Activated CD8-positive, alpha-beta memory T cell treated with anti-CD3 and anti-CD28 coated beads, Interleukin-2, amount 50 U/mL, for 48 hours (primary cell): ENCODE results near the gene ABHD17C.
A peak's percentile ranks its signal among the peaks of the same experiment; 100 is the strongest.

Source experiments
- DNase-seq: peaks from one replicate; pipeline ENCODE4 v3.0.0-alpha.2; 2020

ABHD17C gene

DNA sequence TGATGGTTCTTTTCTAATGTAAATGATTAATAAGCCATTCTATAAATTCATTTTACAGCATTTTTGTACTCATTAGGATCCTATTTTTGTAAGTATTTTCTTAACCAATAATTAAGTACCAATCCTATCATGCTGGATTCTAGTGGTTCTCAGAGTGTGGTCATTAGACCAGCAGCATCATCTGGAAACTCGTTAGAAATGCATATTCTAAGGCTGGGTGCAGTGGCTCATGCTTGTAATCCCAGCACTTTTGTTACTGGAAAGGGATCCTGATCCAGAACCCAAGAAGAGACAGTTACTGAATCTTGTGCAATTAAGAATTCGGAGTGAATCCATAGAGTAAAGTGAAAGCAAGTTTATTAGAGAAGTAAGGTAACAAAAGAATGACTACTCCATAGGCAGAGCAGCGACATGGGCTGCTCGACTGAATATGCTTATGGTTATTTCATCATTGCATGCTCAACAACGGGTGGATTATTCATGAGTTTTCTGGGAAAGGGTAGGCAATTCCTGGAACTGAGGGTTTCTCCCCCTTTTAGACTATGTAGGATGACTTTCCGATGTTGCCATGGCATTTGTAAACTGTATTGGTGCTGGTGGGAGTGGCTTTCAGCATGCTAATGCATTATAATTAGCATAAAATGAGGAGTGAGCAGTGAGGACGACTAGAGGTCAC, 74.2 kb downstream of the ABHD17C start:
- DNase-seq: no peak

DNA sequence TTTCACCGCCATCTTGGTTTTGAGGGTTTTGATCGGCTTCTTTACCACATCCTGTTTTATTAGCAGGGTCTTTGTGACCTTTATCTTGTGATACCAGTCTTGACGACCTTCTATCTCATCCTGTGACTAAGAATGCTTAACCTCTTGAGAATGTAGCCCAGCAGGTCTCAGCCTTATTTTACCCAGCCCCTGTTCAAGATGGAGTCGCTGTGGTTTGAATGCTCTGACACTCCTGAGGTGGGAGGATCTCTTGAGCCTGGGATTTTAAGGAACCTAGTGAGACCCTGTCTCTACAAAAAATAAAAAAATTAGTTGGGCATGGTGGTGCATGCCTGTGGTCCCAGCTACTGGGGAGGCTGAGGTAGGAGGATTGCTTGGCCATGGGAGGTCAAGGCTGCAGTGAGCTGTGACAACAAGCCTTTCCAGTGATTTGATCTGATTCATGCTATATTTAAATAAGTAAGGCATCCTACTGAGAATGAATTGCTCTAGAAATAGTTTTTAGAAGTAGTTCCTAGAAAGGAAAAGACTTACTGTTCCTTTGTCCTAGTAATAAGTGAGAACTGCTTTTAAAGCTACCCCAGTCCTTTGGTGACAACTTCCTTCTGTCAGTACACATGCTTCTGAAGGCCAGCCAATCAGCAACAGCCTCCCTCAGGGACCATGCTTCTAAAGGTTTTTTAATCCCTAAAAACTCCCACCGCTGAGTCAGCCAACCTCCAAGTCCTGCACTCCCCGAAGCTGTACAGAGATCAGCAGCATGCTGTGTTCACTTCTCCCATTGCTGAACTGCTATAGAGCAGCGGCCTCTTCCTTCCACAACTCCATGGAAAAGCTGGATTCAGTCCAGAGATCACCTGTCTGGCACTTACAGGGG, 75.0 kb downstream of the ABHD17C start:
- no peak for DNase-seq

GRCh38 chr15:80773122-80773551, 78.0 kb downstream of the ABHD17C start:
- no peak for DNase-seq

- no peak for DNase-seq
Observed at GRCh38 chr15:80773792-80774352, 78.8 kb downstream of the ABHD17C start.

- DNase-seq: no peak
Observed at GRCh38 chr15:80774486-80774885, 79.4 kb downstream of the ABHD17C start.

GRCh38 chr15:80775338-80775737, 80.2 kb downstream of the ABHD17C start:
- DNase-seq: no peak

GRCh38 chr15:80776420-80777045, 81.4 kb downstream of the ABHD17C start:
- peak; percentile 82 for DNase-seq

DNA sequence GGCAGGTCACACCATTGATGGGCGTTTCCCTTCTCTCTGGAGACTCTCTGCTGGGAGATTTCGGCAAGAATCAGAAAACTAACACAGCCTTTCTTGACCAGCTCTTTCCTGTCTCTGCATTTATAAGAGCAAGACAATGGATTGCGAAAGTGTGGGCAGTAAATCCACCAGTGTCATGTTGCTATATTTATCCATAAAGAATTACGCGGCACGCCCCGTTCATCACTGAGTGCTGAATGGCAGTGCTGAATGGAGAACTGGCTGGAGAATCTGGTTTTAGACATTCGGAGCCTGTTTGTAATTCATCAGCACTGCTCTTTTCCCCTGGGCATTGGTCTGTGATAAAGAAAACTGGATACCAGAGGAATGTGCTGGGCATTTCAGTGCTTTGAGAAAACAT, 82.0 kb downstream of the ABHD17C start:
- no peak for DNase-seq

GRCh38 chr15:80777826-80778620, 82.9 kb downstream of the ABHD17C start:
- no peak for DNase-seq

DNA sequence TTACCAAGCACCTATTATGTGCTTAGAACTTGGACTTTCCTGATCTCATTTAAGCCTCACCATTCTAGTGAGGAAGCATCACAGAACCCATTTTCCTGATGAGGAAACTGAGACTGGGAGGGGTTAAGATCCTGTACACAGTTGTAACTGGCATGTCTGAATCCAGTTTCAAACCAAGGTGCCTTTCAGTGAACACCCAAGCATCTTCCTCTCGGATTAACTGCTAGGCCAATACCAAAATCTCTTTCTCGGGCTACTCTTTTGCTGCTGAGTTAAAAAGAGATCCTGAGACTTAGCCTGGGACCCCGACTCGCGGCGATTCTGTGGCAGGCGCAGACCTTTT, 83.5 kb downstream of the ABHD17C start:
- DNase-seq: no peak

GRCh38 chr15:80778964-80779657, 84.0 kb downstream of the ABHD17C start, which contains the start of gene CEMIP:
CEMIP (plus strand) TSS chr15:80779370; CDS start chr15:80873880, 94,510 bp downstream.
- peak; percentile 87 for DNase-seq

DNA sequence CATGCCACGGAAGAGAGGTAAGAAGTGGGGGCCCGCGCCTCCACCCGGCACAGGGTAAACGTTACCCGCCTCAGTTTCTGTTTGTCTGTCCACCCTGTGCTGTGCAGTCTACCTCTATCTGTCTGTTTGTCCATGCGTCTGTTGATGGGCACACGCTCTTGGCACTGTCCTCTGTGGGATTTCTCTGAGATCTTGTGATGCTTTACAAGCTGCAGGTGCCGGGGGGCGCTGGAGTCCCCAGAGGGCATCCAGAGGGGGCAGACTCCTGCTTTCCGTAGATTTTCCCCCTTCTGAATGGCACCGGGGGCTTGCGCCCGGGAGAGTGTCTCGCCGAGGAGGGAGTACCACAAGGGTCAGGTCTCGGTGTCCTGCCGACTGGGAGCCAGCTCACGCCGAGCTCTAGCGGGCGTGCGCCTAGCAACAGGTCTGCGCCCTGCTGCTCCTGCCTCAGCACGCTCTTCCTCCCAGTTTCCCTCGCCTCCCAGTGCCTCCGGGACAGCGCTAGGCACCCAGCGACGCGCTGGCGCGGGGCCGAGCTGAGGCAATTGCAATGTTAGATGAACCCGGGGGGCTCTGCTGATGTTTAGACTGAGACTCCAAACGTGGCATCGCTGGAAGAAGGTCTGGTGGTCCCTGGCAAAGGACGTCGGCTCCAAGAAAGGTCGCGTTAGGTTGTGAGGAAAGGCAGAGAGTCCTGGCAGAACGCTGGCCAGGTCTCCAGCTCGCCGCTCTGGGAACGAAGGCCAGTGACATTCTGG, 84.7 kb downstream of the ABHD17C start:
- no peak for DNase-seq

- DNase-seq: peak; percentile 69
Observed at GRCh38 chr15:80780416-80781221, 85.5 kb downstream of the ABHD17C start.

GRCh38 chr15:80783260-80783659, 88.2 kb downstream of the ABHD17C start:
- DNase-seq: no peak

GRCh38 chr15:80785335-80785734, 90.2 kb downstream of the ABHD17C start:
- no peak for DNase-seq

DNA sequence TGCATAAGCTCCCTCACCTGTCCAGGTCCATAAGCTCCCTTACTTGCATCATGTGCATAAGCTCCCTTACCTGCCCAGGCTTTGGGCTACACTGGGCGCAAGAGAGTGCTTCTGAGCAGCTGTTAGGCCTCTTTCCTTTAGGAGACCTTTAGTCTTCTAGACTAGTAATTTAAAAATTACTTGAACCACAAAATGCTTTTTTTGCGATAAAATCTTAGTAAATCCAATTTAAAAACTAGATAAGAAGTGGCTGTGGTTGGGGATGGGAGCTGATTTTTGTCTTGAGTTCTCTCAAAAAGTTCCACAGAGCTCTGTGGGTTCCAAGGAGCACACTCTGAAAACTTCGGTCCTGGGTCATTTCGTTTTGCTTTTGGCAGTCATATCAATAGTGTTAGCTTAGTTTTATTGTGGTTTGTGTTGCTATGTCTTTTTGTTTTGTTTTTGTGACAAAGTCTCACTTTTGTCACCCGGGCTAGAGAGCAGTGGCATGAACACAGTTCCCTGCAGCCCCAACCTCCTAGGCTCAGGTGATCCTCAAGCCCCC, 90.8 kb downstream of the ABHD17C start:
- DNase-seq: no peak

GRCh38 chr15:80787316-80787715, 92.2 kb downstream of the ABHD17C start:
- no peak for DNase-seq

DNA sequence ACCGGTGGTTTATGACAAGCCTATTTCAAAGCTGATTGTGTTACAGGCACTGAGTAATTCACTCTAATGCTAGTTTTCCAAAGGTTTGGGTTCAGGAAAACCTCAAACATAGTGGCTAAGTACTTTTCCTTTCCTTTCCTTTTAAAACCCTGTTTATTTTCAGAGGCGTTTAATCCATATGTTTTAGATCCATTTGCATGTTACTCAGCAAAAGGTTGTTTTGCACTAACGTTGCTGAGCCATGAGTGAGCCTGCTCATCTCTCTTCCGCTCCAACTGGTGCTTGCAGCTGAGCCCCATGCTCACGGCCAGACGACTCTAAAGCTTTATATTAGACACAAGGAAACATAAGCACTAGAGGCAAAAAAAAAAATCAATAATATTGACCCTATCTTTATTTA, 93.4 kb downstream of the ABHD17C start:
- no peak for DNase-seq

DNA sequence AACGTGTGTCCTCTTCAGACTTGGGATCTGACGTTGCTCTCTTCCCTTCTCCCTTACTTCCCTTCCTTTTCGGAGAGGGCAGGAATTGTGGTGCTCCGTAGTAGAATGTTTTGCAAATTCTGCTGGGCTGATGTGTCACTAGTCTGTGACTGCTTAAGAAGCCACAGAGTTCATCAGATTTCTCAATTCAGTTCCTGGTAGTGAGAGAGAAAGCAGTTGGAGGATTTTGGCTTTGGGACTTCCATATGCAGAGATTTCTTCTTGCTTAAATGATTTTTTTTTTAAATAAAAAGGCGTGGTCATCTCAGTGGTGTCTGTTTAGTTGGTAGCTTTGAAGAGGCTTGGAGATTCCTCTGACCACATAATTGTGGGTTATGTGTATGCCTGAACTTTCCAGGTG, 94.2 kb downstream of the ABHD17C start:
- no peak for DNase-seq

DNA sequence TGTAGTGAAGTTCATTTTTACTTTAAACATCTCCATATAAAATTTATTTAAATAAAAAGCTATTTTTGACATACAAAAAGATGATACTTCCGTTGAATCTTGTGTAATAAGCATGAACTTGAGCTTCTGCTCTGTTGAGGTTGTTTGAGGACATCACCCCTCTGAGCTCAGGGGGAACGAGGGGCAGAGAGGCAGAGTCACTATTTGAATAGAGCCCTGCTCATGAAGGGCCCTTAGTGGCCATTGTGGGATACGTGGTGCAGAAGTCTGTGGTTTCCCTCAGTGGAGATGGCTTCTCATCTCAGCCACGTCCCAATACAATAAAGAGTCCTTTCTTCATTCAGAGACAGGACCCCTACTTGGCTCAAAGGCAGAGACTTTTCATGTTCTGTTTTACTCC, 94.7 kb downstream of the ABHD17C start:
- DNase-seq: no peak
